Activated naive CD8-positive, alpha-beta T cell treated with anti-CD3 and anti-CD28 coated beads, Interleukin-2, amount 50 U/mL, for 24 hours (primary cell): ENCODE data around the gene TMEM19.

Experiments
- ATAC-seq: fragments of 150-1000 bp; cut with Tn5 transposase; one replicate; pipeline ENCODE4 v1.10.0; 2021
- DNase-seq: peaks from one replicate; pipeline ENCODE4 v3.0.0; 2021
- H3K27ac Mint-ChIP-seq: one replicate; pipeline ENCODE4 v1.8.0; 2021; ENCODE audit warnings: mild to moderate bottlenecking, mixed read lengths
- H3K27me3 Mint-ChIP-seq: one replicate; pipeline ENCODE4 v1.8.0; 2021; ENCODE audit warnings: mixed read lengths
- H3K36me3 Mint-ChIP-seq: one replicate; pipeline ENCODE4 v1.8.0; 2021; ENCODE audit warnings: low read depth, mixed read lengths
- H3K4me1 Mint-ChIP-seq: one replicate; pipeline ENCODE4 v1.8.0; 2021; ENCODE audit warnings: mixed read lengths
- H3K4me3 Mint-ChIP-seq: one replicate; pipeline ENCODE4 v1.8.0; 2021; ENCODE audit warnings: mild to moderate bottlenecking, moderate library complexity, mixed read lengths
- H3K9me3 Mint-ChIP-seq: one replicate; pipeline ENCODE4 v1.8.0; 2021; ENCODE audit warnings: mixed read lengths

The TMEM19 gene

DNA sequence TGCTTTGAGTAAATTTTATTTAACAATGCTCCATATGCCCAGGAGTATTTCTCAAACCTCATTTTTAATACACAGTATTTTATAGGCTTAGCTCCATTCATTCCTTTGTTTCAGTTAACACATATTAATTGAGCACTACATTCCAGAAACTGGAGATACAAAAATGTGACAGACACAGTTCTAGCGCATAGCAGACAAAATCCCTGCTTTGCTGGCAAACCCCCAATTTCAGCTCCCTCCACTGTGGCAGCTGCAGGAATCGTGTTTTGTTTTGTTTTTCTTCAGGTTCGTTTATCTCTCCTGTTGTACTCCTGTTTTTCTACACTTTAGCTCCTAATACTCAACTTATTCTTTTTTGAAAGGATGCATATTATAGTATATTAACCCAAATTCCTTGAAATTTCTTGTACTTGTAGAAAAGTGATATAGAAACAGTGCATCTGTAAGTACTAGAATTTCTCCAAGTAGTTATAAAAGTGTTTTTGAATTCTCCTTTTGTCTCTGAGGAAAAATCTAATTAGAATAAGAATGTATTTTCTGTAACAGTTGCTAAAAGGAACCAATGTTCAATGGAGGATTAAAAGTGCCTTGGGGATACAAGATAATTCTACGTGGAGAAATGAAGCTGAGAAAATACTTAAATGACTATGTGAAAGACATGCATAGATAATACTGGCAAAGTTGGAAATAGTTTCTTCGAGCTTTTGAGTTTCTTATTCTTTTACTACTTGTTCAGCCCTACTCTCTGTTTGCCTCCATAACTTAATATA lies 62.4 kb downstream of the TMEM19 start:
- ATAC-seq (no peak), DNase-seq (no peak)
- H3K4me3 Mint-ChIP-seq: no peak overlapping the region
- no peaks in the 10 kb centered on the region for H3K9me3 Mint-ChIP-seq
- peaks cover 21% of the 10 kb centered on the region for H3K27me3 Mint-ChIP-seq
- H3K4me1 Mint-ChIP-seq: no peaks in the 10 kb centered on the region
- H3K27ac Mint-ChIP-seq: no peak overlapping the region
- no peaks in the 10 kb centered on the region for H3K36me3 Mint-ChIP-seq

DNA sequence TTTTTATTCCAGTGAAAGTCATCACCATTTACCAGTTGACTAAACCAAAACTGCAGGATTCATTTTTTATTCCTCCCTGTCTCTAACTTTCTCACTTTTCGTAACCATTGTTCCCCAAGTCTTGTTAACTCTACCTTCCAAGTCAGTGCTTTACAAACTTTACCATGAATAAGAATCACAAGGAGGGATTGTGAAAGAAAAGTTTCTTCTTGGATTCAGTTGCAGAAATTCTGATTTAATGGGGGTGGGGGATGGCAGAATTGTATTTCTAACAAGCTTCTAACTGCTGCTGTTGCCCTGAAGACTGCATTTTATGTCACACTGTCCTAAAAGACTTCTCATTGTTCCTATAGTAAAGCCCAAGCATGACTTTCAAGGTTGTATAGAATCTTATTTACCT lies 63.8 kb downstream of the TMEM19 start:
- ATAC-seq (no peak), DNase-seq (no peak)
- no peaks in the 10 kb centered on the region for H3K36me3 Mint-ChIP-seq
- H3K9me3 Mint-ChIP-seq: no peaks in the 10 kb centered on the region
- peaks cover 21% of the 10 kb centered on the region for H3K27me3 Mint-ChIP-seq
- H3K4me1 Mint-ChIP-seq: peaks cover 9% of the 10 kb centered on the region
- no peak overlapping the region for H3K4me3 Mint-ChIP-seq
- no peak overlapping the region for H3K27ac Mint-ChIP-seq

DNA sequence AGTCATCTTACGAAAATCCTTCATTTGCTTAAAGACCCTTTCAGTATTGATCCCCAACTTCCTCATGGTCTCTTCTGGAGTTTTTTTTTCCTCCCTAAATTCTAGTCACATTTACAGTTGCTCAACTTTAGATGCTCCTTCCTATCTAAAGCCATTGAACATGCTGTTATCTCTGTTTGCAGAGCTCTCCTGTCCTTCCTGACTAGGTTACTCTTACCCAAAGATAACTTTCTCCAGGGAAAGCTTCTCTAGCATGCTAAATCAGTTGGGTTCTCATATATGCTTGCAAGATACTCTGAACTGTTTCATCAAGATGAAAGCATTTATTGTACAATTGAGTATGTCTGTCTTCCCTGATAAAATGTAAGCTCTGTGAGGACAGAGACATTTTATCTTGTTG lies 67.0 kb downstream of the TMEM19 start:
- H3K4me3 Mint-ChIP-seq: no peak overlapping the region
- H3K4me1 Mint-ChIP-seq: peaks cover 27% of the 10 kb centered on the region
- DNase-seq: no peak
- no peak for ATAC-seq
- no peak overlapping the region for H3K27ac Mint-ChIP-seq
- no peaks in the 10 kb centered on the region for H3K9me3 Mint-ChIP-seq
- peaks cover 21% of the 10 kb centered on the region for H3K27me3 Mint-ChIP-seq
- H3K36me3 Mint-ChIP-seq: peaks cover 25% of the 10 kb centered on the region
